Loucy (cell line): Measurements from ENCODE around the gene CXXC5.

Experiments used
- H2AFZ ChIP-seq: fragments of 200-600 bp; sonication (generic); 2 replicates; pipeline ENCODE4 v1.6.0; 2016; ENCODE audit warnings: antibody characterized with exemption, mild to moderate bottlenecking, low read length, moderate library complexity
- H3F3A ChIP-seq: fragments of 200-600 bp; 2 replicates; pipeline ENCODE4 v1.6.0; 2016; ENCODE audit warnings: antibody characterized with exemption, low read depth, mild to moderate bottlenecking
- H3K27me3 ChIP-seq: fragments of 200-600 bp; sonication (generic); 2 replicates; pipeline ENCODE4 v1.6.1; 2014; ENCODE audit warnings: low read length, mild to moderate bottlenecking; ENCODE audit not compliant: insufficient read depth, poor library complexity, severe bottlenecking
- H3K36me3 ChIP-seq: fragments of 200-600 bp; sonication (generic); 2 replicates; pipeline ENCODE4 v1.6.1; 2016; ENCODE audit warnings: low read length; ENCODE audit not compliant: insufficient read depth
- H3K4me1 ChIP-seq: fragments of 200-600 bp; sonication (generic); 2 replicates; pipeline ENCODE4 v1.5.1; 2014; ENCODE audit warnings: low read length, mild to moderate bottlenecking; ENCODE audit not compliant: insufficient read depth, poor library complexity, severe bottlenecking
- H3K4me2 ChIP-seq: fragments of 200-600 bp; sonication (generic); 2 replicates; pipeline ENCODE4 v1.6.0; 2014; ENCODE audit warnings: antibody characterized with exemption, low read length, low read depth, mild to moderate bottlenecking; ENCODE audit not compliant: poor library complexity, severe bottlenecking
- H3K4me3 ChIP-seq: fragments of 200-600 bp; sonication (generic); 2 replicates; pipeline ENCODE4 v1.5.1; 2014; ENCODE audit warnings: low read length, mild to moderate bottlenecking, mixed read lengths; ENCODE audit not compliant: poor library complexity, severe bottlenecking
- H3K79me2 ChIP-seq: fragments of 200-600 bp; sonication (generic); 2 replicates; pipeline ENCODE4 v1.6.1; 2014; ENCODE audit warnings: low read length; ENCODE audit not compliant: insufficient read depth
- H3K9ac ChIP-seq: fragments of 200-600 bp; sonication (generic); 2 replicates; pipeline ENCODE4 v1.6.0; 2014; ENCODE audit warnings: mild to moderate bottlenecking, low read depth, low read length, moderate library complexity; ENCODE audit not compliant: poor library complexity, severe bottlenecking
- H3K9me2 ChIP-seq: fragments of 200-600 bp; sonication (generic); replicated peaks from 2 replicates; pipeline ENCODE4 v1.6.1; 2016; ENCODE audit warnings: low read depth, low read length, mixed read lengths
- H3K9me3 ChIP-seq: fragments of 200-600 bp; sonication (generic); 2 replicates; pipeline ENCODE4 v1.6.1; 2014; ENCODE audit warnings: mild to moderate bottlenecking, antibody characterized with exemption, low read length, low read depth; ENCODE audit not compliant: insufficient read depth
- H4K20me1 ChIP-seq: fragments of 200-600 bp; sonication (generic); 2 replicates; pipeline ENCODE4 v1.6.0; 2014; ENCODE audit warnings: antibody characterized with exemption, low read length, mild to moderate bottlenecking; ENCODE audit not compliant: insufficient read depth, poor library complexity, severe bottlenecking
- EZH2phosphoT487 ChIP-seq: fragments of 200-600 bp; IDR thresholded peaks from 2 replicates; pipeline ENCODE4 v1.6.1; 2018; ENCODE audit warnings: antibody characterized with exemption, mild to moderate bottlenecking, moderate library complexity, borderline replicate concordance
- TF ChIP-seq, protein P1 (sequence below): fragments of 200-600 bp; sonication (generic); conservative IDR thresholded peaks from 2 replicates; pipeline ENCODE4 v1.5.1; 2014; ENCODE audit warnings: mild to moderate bottlenecking, antibody characterized with exemption, low read length

The CXXC5 gene

GRCh38 chr5:139696167-139696893 lies 48.2 kb downstream of the CXXC5 start:
- Histone ChIP-seq H3K9me3 (no peaks in the 10 kb centered on the region), H3K9ac (no peak overlapping the region), H3K36me3 (no peaks in the 10 kb centered on the region), H3K4me2 (peak overlapping the region; percentile 25), H3K9me2 (no peaks in the 10 kb centered on the region), H4K20me1 (no peaks in the 10 kb centered on the region), H3K79me2 (no peaks in the 10 kb centered on the region), H2AFZ (no peak overlapping the region), H3K4me1 (peaks cover 28% of the 10 kb centered on the region), H3K27me3 (no peaks in the 10 kb centered on the region), H3F3A (no peaks in the 10 kb centered on the region), H3K4me3 (no peak overlapping the region)
- TF ChIP-seq EZH2phosphoT487 = no peak
- TF ChIP-seq, protein P1, sequence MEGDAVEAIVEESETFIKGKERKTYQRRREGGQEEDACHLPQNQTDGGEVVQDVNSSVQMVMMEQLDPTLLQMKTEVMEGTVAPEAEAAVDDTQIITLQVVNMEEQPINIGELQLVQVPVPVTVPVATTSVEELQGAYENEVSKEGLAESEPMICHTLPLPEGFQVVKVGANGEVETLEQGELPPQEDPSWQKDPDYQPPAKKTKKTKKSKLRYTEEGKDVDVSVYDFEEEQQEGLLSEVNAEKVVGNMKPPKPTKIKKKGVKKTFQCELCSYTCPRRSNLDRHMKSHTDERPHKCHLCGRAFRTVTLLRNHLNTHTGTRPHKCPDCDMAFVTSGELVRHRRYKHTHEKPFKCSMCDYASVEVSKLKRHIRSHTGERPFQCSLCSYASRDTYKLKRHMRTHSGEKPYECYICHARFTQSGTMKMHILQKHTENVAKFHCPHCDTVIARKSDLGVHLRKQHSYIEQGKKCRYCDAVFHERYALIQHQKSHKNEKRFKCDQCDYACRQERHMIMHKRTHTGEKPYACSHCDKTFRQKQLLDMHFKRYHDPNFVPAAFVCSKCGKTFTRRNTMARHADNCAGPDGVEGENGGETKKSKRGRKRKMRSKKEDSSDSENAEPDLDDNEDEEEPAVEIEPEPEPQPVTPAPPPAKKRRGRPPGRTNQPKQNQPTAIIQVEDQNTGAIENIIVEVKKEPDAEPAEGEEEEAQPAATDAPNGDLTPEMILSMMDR = no peak

- TF ChIP-seq EZH2phosphoT487 = no peak
- TF ChIP-seq, protein P1 = no peak
Observed at GRCh38 chr5:139696894-139697658, 48.9 kb downstream of the CXXC5 start.

DNA sequence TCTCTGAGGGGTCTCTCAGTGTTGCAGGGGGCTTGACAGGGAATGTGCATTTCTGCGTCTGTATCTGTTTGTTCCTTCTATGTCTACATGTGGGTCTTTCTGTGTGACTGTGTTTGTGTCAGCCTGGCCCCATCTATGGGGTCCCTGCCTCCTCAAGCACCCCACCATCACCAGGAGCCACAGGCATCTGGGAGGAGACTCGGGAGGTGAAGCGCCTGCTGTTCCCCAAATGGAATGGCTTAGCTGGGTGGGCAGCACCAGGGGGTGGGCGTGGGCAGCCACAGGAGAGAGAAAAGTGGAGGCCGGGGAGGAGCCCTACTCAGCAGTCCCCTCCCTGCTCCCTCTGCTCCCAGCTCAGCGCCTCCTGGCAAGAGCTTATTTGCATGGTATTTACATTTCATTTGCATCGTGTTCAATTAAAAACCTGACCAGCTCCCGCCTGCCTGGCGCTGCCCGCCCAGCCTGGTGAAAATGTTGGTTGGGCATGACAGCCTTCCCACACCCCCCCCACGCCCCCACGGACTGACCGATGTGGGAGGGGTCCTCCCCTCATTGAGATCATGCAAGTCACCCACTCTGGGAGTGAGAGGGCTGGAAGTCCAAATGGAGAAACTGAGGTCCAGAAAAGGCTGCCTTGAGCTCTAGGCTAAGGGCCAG lies 50.5 kb downstream of the CXXC5 start:
- 0 out of 2 replicates have a peak, but pooled peaks cover 3% of the 10 kb centered on the region for H3F3A ChIP-seq
- H3K4me2 ChIP-seq = no peak overlapping the region
- no peaks in the 10 kb centered on the region for H3K36me3 ChIP-seq
- no peaks in the 10 kb centered on the region for H3K9me3 ChIP-seq
- H3K9me2 ChIP-seq = no peaks in the 10 kb centered on the region
- no peak overlapping the region for H3K4me3 ChIP-seq
- no peaks in the 10 kb centered on the region for H4K20me1 ChIP-seq
- H3K4me1 ChIP-seq = peaks cover 35% of the 10 kb centered on the region
- H3K27me3 ChIP-seq = no peaks in the 10 kb centered on the region
- H3K9ac ChIP-seq = peak overlapping the region; percentile 3
- H2AFZ ChIP-seq = no peak overlapping the region
- TF ChIP-seq, protein P1 = no peak
- no peak for TF ChIP-seq EZH2phosphoT487
- H3K79me2 ChIP-seq = no peaks in the 10 kb centered on the region

More at GRCh38 chr5:139696894-139697658, 48.9 kb downstream of the CXXC5 start:
- no peaks in the 10 kb centered on the region for H3K9me3 ChIP-seq
- H3K36me3 ChIP-seq = no peaks in the 10 kb centered on the region
- H4K20me1 ChIP-seq = no peaks in the 10 kb centered on the region
- no peaks in the 10 kb centered on the region for H3K27me3 ChIP-seq
- H3K4me2 ChIP-seq = peak overlapping the region; percentile 25
- H3K9ac ChIP-seq = no peak overlapping the region
- H3K9me2 ChIP-seq = no peaks in the 10 kb centered on the region
- 0 out of 2 replicates have a peak, but pooled peaks cover 3% of the 10 kb centered on the region for H3F3A ChIP-seq
- H3K4me1 ChIP-seq = peaks cover 35% of the 10 kb centered on the region
- H3K79me2 ChIP-seq = no peaks in the 10 kb centered on the region
- no peak overlapping the region for H3K4me3 ChIP-seq
- no peak overlapping the region for H2AFZ ChIP-seq
